HK-2 (cell line): ENCODE measurements around the gene ADAM19.

ENCODE experiments used
- DNase-seq: peaks from one replicate; pipeline ENCODE4 v3.0.0-alpha.2; 2018; ENCODE audit not compliant: unreplicated experiment

Gene ADAM19

GRCh38 chr5:157542282-157543000 lies 33.1 kb downstream of the ADAM19 start:
- no peak for DNase-seq

- no peak for DNase-seq
These were observed 34.0 kb downstream of the ADAM19 start for GRCh38 chr5:157541447-157542118.

- DNase-seq, result no peak
These were observed 34.7 kb downstream of the ADAM19 start for GRCh38 chr5:157540707-157541446.

GRCh38 chr5:157540124-157540523 lies 35.5 kb downstream of the ADAM19 start:
- DNase-seq, result no peak

- no peak for DNase-seq
These were observed 36.0 kb downstream of the ADAM19 start for GRCh38 chr5:157539503-157540022.

- no peak for DNase-seq
These were observed 37.3 kb downstream of the ADAM19 start for GRCh38 chr5:157538311-157538710.

- no peak for DNase-seq
These were observed 40.3 kb downstream of the ADAM19 start for GRCh38 chr5:157535042-157535865.

- no peak for DNase-seq
These were observed 42.5 kb downstream of the ADAM19 start for GRCh38 chr5:157533011-157533481.

- no peak for DNase-seq
These were observed 43.6 kb downstream of the ADAM19 start for GRCh38 chr5:157532022-157532421.

- no peak for DNase-seq
These were observed 45.2 kb downstream of the ADAM19 start for GRCh38 chr5:157530226-157530972.

- DNase-seq, result no peak
These were observed 46.6 kb downstream of the ADAM19 start for GRCh38 chr5:157529002-157529401.

- DNase-seq, result no peak
These were observed 47.4 kb downstream of the ADAM19 start for GRCh38 chr5:157528036-157528632.

GRCh38 chr5:157524887-157525286 lies 50.7 kb downstream of the ADAM19 start:
- no peak for DNase-seq

- no peak for DNase-seq
These were observed 51.6 kb downstream of the ADAM19 start for GRCh38 chr5:157523976-157524375.

- DNase-seq, result no peak
These were observed 53.9 kb downstream of the ADAM19 start for GRCh38 chr5:157521704-157522029.

- no peak for DNase-seq
These were observed 54.5 kb downstream of the ADAM19 start for GRCh38 chr5:157520911-157521703.

- no peak for DNase-seq
These were observed 55.9 kb downstream of the ADAM19 start for GRCh38 chr5:157519579-157520253.

- no peak for DNase-seq
These were observed 56.6 kb downstream of the ADAM19 start for GRCh38 chr5:157518963-157519362.
